GM10266 (cell line): ENCODE data around the gene VSTM4.

Source experiments
- DNase-seq: peaks from one replicate; pipeline ENCODE4 v3.0.0; 2012; ENCODE audit errors: extremely low spot score
- CTCF ChIP-seq: IDR thresholded peaks from 2 replicates; pipeline ENCODE4 v1.5.1; 2012; ENCODE audit warnings: mild to moderate bottlenecking, low read depth; ENCODE audit not compliant: control insufficient read depth, insufficient read depth; ENCODE audit errors: missing control alignments

The VSTM4 gene

GRCh38 chr10:49110684-49111319 is 4.5 kb downstream of the VSTM4 start:
- no peak for DNase-seq
- no peak for TF ChIP-seq CTCF

- TF ChIP-seq CTCF = no peak
- DNase-seq = no peak
These were observed 5.5 kb downstream of the VSTM4 start for GRCh38 chr10:49109669-49110340.

GRCh38 chr10:49108656-49109055 is 6.7 kb downstream of the VSTM4 start:
- DNase-seq = no peak
- no peak for TF ChIP-seq CTCF

GRCh38 chr10:49107887-49108267 is 7.4 kb downstream of the VSTM4 start:
- no peak for TF ChIP-seq CTCF
- DNase-seq = no peak

- no peak for DNase-seq
- TF ChIP-seq CTCF = no peak
These were observed 8.0 kb downstream of the VSTM4 start for GRCh38 chr10:49107111-49107886.

- TF ChIP-seq CTCF = no peak
- no peak for DNase-seq
These were observed 8.9 kb downstream of the VSTM4 start for GRCh38 chr10:49106451-49106850.

GRCh38 chr10:49105076-49105475 is 10.2 kb downstream of the VSTM4 start:
- no peak for DNase-seq
- TF ChIP-seq CTCF = no peak
